ENCODE results near the gene CPD.

Gene CPD

DNA sequence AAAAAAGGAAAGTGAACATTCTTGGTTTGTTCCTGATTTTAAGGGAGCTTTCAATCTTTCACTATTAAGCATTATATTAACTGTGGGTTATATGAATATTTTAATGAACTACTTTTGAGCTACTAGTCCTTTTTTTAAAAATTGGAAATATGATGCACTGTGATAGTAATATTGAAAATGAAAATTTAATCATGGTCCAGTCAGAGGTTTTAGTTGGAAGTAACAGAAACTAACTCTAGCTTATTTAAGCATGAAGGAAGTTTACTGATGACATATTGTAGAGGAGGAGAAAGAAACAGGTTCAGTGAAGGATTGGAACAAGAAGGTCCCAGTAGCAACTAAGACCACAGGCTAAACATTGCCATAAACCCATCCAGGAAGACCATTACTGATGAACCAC lies 24.0 kb upstream of the CPD start:
- no peak for DNase-seq (ENCODE audit: low read depth)

- no peak for DNase-seq (ENCODE audit: low read depth)
These were observed 21.3 kb upstream of the CPD start for GRCh38 chr17:30357476-30357875.

DNA sequence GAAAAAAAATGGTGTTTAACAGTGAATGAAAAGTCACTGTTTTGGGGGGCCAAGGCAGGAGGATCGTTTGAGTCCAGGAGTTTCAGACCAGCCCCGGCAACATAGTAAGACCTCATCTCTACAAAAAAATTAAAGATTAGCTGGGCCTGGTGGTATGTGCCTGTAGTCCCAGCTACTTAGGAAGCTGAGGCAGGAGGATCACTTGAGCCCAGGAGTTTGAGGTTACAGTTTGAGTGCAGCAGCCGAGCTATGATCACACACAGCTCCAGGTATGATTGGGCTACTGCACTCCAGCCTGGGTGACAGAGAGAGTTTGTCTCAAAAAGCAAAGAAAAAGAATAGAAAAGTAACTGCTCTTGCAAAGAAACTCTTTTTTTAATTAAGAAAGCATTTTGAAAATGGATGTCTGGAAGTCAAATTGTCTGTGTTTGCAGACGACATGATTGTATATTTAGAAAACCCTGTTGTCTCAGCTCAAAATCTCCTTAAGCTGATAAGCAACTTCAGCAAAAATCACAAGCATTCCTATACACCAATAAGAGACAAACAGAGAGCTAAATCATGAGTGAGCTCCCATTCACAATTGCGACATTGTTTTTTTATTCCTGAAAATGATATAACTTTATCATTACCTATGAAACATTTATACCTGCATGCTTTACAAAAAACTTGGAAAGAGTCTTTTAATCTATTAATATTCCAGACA lies 20.5 kb upstream of the CPD start:
- no peak for DNase-seq (ENCODE audit: low read depth)

DNA sequence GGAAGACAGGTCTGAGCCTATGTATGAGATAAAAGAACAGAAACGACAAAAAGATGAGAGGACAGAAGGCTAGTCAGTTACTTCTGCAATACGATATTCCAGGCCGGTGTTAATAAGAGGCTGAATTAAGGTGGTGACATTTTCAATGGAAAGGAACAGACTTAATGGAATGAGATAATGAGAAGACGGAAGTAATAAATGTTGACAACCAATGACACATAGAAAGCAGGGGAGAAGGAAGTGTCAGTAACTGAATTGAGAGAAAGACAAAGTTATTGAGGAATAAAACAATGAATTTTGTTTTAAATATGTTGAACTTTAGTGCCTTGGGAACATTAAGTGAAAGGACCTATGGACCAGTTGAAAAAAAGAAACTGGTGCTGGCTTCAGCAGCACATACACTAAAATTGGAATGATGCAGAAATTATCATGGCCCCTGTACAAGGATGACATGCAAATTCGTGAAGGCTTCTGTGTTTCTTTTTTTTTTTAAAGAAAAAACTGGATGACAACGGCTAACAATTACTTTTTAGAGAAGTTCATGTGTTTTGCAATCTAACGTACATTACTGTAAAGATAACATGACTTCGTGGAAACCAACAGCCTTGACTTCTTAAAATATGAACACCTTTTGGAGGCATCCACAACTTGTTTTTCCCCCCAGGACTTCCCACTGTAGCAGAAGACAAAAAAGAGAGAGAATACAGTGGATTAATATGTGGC lies 18.5 kb upstream of the CPD start:
- no peak for DNase-seq (ENCODE audit: low read depth)

- no peak for DNase-seq (ENCODE audit: low read depth)
These were observed 16.9 kb upstream of the CPD start for GRCh38 chr17:30361766-30362279.

GRCh38 chr17:30363715-30364202 lies 15.0 kb upstream of the CPD start:
- DNase-seq (ENCODE audit: low read depth) = no peak

DNA sequence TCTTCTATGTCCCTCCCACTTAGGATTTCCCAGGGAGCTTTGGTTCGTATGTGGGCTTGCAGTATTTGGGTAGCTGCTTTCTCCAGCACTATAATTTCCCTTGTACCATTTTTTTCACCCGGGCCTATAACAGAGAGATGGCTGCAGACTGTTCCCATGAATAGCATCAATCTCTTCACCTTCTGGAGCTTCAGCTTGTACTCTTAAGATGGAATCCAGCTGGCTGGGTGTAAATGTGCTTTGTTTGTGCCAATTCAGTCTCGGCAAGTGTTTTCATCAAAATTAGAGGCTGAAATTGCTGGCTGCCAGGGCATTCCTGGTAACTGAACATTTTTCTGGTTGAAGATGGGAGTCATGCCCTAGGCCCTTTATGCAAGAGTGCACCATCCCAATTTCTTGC lies 12.2 kb upstream of the CPD start:
- no peak for DNase-seq (ENCODE audit: low read depth)

DNA sequence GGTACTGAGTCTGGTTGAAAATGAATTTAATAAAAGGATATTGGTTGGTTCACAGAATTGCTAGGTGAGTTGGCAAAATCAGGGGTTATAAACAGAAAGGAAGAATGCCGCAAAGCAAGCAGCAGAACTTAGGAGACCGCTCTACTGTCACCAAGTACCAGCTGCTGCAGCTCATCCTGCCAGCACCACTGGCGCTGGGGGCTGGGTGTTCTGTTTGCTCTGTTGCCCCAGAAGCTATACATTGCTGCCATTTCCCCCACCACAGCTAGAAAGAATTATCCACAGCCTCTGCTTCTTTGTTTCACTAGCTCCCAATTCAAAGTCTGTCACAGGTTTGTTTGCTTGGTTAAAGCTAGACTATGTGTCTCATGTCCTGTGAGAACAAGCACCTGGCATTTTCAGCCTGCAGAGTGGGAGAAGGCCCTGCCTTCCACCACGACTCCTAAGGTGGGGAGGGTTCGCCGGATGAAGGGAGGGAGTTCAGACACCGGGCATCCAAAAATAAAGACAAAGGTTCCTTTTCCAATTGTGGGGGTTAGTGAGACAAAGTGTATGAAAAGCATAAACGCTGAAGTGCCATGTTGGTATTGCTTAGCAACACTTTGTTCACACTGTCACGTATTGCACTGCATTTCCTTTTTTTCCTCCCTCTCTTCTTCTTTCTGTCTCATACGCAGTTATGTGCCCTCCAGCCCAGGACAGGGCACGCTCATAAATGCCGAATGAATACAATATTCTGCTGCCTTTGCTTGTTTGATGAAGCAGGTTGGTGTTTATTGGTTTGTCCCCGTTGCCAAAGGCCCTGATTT lies 9.6 kb upstream of the CPD start:
- DNase-seq (ENCODE audit: low read depth) = no peak

- DNase-seq (ENCODE audit: low read depth) = no peak
These were observed 8.7 kb upstream of the CPD start for GRCh38 chr17:30369995-30370394.

DNA sequence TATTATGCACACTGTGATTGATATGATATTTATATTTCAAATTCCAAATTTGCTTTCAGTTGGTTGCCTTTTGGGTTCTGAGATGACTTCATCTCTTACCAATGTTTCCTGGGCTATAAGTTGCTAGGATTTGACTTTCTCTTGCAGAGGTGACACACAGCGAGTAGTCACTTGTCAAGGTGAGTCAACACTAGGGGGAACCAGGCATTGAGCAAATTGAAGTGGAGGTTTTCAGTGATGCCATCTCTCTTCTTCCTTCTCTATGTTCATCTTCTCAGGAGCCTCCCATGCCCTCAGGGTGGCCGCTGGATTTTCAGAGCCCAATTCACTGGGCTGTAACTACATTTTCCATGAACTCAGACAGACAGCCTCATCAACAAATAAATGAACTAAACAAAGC lies 6.0 kb upstream of the CPD start:
- no peak for DNase-seq (ENCODE audit: low read depth)

DNA sequence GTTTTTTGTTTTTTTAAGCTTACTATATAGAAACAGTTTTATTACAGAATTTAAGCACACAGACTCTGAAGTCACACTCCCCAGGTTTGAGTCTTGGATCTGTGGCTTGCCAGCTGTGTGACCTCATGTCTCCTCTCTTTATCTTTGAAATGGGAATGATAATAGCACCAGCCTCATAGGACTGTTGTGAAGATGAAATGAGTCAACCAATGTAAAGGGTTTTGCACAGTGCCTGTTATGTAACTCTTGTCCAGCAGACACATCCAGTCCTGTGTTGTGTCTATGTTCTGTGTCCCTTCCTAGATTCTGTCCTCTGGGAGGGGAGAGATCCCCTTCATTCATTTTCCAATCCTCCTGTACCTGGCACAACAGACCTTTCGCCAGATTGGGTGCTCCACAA lies 3.1 kb upstream of the CPD start:
- DNase-seq (ENCODE audit: low read depth) = no peak

GRCh38 chr17:30376621-30377452 lies 1.9 kb upstream of the CPD start:
- DNase-seq (ENCODE audit: low read depth) = no peak

DNA sequence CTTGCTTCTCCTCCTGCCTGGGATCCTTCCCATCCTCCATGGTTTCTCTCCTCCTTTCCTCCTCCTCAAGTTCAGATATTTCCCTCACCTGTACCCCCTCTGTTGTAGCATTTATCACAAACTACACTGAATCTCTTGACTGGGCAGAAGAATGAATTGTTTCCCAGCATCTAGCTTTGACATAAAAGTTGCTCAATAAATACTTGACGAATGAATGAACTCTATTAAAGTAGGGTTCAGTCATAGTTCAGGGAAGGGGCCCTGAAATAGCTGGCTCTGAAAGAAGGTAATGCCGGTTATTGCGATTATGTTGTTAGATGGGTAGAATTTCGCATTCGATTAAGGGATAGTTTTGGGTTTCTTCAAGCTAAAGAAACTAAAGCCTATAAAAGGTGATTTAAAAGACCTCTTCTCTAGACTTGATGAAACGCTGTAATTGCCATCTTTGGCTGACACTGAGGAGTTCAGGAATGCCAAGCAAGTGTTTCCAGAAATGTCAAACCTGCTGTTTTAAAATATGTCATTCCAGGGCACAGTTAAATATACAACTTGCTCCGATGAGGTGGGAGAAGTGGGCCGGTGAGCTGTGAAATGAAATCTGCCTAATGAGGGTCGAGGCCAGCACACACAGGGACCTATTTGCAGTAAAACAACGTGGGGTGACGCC lies 1.0 kb upstream of the CPD start:
- DNase-seq (ENCODE audit: low read depth) = no peak

DNA sequence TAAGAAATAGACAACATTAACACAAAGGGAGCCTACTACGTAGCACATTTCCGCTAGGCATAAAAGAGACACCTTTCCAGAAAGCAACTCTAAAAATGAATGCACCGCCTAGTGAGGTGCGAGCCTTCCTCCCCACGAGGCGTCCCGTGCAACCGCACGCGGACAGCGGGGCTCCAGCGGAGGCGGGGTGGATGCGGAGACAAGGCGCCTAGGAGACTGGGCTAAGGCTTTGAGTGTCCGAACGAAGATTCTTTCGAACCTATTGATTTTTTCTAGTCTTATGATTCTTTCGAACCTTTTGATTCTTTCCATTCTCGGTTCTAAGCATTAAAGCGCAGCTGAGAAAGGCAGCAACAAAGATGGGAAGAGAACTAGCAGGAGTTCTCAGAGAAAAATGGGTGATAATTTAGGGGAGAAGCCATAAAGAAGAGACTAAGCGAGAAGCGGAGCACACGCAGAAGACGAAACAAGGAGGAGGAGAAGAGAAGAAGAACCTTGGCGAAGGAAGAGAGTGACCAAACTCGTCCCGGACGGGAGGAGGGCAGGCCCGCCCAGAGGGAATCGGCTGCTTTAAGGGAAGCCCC lies 394 bp upstream of the CPD start:
- DNase-seq (ENCODE audit: low read depth) = no peak

GRCh38 chr17:30379303-30379902 lies 676 bp downstream of the CPD start:
- DNase-seq (ENCODE audit: low read depth) = no peak

- no peak for DNase-seq (ENCODE audit: low read depth)
These were observed 1.2 kb downstream of the CPD start for GRCh38 chr17:30379903-30380381.

- no peak for DNase-seq (ENCODE audit: low read depth)
These were observed 2.1 kb downstream of the CPD start for GRCh38 chr17:30380643-30381339.

- no peak for DNase-seq (ENCODE audit: low read depth)
These were observed 2.6 kb downstream of the CPD start for GRCh38 chr17:30381340-30381659.

- DNase-seq (ENCODE audit: low read depth) = no peak
These were observed 3.6 kb downstream of the CPD start for GRCh38 chr17:30382345-30382744.

Data from CMK (cell line).